ENCODE results near the gene PHOX2A.

DNA sequence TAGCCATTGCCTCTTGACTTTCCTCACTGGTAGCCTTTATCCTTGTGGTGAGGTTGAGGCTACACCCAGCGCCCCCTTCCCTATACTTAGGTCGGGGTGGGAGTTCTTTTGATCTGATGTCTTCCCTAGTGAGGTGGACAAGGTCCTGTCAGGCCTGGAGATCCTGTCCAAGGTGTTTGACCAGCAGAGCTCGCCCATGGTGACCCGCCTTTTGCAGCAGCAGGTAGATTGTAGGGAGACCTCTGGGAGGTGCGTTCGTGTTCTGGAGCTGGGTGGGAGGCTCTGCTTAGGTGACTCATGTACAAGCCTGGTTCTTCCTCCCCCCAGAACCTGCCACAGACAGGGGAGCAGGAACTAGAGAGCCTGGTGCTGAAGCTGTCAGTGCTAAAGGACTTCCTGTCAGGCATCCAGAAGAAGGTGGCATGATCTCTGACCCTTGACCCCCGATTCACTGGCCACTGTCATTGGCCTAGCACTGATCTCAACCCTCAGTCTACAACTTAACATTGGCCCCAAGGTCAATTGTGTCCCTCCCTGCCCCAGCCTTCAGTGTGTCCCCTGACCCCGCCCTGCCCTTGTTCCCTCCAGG lies 14.5 kb downstream of the PHOX2A start:
- TF ChIP-seq CTCF (IDR thresholded peaks at IDR 0.05; ENCODE audit: insufficient read depth, low read length, poor library complexity, severe bottlenecking) (no peak), EZH2phosphoT487 (conservative IDR thresholded peaks at IDR 0.05; ENCODE audit: low read length) (no peak)

Measured in SU-DHL-6 (cell line).